H4 (cell line): ENCODE data around the gene C10orf53. TPM values are rescaled to one million over a fixed set of nuclear protein-coding genes. Genes with fewer than 3 reads are reported as not detected.
"Not testable (repeated sequence)": the region's sequence is repeated elsewhere in the genome, so short reads cannot be mapped to it uniquely, and the experiment has no call there.

Source experiments
- DNase-seq: peaks from one replicate; pipeline ENCODE4 v3.0.0-alpha.2; 2015; ENCODE audit warnings: low spot score
- total RNA-seq: library from RNA; depleted of rRNA; stranded (reverse); fragments of >200 nt; shearing (Covaris generic); gene quantifications from 2 replicates; pipeline ENCODE4 v1.2.3, GENCODE V29; 2014

Gene C10orf53
- total RNA-seq, 1 experiment from 2014 or later, result not detected

DNA sequence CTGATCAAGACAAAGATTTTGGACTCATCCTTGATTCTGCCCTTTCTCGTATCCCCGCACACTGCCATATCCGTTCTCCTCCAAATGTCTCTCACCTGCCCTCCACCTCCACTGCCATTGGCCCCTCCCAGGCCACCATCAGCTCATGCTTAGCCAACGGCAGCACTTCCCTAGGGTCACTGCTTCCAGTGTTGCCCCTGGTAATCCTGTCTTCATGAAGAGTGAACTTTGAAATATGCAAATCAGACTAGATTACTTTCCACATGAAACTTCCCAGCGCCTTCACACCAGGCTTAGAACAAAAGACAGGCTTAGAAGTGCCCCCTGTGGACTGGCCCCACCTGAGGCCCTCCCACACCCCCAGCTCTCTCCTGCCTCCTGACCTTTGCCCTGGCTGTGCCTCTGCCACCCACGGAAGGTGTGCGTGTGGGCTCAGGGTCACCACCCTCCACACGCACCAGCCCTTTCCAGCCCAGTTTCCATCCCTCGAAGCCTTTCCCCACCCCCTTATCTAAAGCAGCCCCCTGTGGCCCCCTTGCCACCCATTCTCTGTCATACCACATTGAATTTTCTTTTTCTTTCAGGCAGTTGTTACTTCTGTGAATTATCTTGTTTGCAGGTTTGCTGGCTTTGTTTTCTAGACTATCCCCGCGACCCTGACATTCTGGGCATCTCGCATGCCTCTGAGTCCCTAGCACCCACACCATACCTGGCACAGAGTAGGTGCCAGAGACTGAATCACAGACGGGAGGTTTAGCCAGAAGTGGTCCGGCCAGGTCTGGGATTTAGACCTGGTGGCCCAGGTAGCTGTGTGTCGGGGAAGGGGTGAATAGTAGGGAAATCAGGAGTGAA lies 26.8 kb upstream of the C10orf53 start:
- DNase-seq, result no peak

DNA sequence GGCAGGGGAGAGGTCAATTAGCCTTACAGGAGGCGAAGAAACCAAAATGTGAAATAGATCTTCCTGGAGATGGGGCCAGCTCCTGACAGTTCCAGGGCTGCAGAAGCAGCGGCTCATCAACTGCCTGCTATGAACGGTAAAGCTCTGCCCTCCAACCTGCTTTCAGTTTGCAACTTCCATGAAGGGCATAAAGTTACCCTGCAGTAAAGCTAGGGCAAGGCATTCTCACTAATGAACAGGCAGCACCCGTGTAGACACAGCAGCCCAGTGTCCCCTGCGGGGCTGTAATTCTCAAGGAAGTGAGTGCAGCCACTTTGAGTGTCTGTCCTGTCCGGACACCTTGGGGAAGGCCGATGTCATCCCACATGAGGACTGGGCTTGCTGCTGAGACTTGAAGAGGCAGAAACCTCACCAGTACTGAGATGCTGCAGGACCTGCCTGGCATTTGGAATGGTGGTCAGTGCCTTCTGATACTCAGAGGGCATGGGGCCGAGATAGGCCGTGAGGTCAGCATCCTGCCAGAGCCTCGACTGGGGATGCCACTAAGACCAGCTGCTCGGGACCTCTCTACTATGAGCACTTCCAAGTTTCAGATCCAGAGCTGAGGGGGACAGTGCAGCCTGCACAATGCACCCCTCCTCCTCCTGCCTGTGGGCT lies 26.1 kb upstream of the C10orf53 start:
- no peak for DNase-seq

DNA sequence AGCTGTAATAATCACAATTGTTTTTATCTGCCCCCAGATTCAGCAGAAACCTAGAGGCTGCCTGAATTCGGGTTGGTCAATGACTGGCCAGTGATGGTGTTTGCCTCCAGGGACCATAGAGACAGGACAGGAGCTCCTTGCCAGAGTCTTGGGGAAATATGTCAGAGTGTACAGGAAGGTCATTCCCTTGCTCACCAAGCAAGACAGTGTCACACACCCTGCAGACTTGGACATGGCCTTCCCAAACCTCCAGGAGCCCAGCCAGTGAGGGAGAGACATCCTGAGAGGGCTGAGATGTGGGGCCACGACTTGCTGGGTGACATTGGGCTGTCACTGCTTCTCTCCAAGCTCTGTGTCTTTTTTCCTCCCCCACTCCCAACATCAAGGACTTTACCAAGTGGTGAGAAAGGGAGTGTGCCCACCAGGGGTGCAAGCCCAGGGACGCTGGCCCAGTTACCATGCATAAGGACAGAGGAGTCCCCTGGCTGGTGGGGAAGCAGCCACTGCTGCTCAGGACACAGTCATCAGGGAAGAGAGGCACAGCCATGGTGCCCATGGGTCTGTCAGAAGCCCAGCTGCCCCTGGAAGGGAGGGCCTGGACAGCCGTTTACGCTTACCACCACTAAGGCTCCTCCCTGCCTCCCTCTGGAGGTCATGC lies 25.3 kb upstream of the C10orf53 start:
- no peak for DNase-seq

DNA sequence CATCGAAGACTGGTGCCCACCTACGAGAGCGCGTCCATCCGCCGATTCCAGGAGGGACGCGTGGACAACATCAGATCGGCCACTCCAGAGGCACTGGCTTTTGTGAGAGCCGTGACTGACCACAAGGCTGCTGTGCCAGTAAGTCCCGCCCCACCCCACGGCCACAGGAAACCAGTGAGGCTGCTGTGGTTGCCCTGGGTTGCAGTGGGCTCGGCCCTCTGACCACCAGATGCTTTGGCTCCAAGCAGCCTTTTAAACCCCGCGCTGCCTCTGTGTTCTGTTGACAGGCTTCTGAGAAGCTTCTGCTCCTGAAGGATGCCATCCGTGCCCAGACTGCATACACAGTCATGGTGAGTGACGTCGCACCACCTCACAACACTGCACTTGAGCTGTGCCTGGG lies 24.4 kb upstream of the C10orf53 start:
- no peak for DNase-seq

DNA sequence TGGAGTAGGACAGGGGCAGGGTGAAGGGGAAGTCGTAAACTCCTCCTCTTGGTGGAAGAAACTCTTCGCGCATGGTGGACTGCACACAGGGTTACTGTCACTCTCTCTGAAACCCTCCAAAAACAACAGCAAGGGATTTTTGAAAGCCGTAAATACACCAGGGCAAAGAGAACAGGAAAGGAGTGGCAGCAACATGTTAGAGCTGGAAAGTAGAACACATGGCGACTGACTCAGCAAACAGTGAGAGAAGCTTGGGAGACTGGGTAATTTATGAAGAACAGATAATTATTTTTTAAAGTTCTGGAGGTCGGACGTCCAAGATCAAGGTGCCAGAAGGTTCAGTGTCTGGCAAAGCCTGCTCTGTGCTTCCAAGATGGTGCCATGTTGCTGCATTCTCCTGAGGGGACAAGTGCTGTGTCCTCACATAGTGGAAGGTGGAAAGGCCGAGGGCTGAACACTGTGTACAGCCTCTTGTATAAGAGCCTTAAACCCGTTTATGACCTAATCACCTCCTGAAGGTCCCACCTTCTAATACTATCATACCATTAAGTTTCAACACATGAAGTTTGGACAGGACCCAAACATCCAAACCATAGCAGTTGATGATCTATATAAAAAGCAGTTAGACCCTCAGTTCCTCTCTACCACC lies 22.5 kb upstream of the C10orf53 start:
- DNase-seq, result no peak

DNA sequence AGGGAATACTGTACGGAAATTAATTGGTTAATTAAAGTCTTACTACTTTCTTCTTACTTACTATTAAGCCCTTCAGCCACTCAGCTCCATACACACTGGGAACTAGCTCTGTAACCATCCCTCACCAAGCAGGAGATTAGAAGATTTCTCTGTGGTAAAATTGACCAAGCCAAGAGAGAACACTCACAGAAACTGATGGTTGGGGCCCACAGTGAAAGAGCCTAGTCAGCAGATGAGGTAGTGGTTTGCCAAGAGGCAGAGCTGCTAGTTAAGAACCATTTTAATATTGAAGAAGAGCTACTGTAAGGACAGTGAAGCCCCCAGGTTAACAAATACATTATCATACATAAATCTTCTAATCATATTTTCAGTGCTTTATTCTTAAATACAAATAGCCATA lies 21.8 kb upstream of the C10orf53 start:
- no peak for DNase-seq

DNA sequence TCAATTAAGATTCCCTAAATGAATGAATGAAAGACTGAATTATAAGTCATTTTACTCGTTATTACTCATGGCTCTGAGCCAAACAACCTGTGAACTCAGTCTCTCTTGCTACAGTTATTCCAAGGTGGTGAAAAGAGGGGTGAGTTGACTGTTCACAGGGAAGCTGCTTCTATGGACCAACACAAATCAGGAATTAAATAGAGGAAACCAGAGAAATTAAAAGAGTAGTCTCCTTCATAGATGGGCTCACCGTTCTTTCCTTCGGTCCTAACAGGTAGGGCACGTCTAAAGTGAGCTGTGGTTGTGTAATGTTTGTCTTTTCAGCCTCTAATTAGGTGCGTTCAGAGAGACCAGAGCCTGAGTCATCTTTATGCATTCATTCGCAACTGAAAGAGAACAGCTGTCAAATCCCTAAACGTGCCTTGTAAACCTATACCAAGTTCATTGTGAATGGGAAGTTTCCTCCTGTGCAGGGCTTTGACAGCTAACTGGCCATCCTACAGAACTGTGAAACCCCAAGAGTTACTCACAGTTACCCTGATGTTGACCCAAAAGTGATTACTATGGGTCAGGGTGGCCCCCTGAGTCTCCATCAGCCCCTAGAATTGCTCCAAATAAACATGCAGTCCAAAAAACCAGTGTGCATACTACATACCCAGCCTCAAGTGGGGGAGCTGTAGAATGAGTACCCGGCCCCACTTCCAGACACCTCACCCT lies 18.2 kb upstream of the C10orf53 start:
- no peak for DNase-seq

DNA sequence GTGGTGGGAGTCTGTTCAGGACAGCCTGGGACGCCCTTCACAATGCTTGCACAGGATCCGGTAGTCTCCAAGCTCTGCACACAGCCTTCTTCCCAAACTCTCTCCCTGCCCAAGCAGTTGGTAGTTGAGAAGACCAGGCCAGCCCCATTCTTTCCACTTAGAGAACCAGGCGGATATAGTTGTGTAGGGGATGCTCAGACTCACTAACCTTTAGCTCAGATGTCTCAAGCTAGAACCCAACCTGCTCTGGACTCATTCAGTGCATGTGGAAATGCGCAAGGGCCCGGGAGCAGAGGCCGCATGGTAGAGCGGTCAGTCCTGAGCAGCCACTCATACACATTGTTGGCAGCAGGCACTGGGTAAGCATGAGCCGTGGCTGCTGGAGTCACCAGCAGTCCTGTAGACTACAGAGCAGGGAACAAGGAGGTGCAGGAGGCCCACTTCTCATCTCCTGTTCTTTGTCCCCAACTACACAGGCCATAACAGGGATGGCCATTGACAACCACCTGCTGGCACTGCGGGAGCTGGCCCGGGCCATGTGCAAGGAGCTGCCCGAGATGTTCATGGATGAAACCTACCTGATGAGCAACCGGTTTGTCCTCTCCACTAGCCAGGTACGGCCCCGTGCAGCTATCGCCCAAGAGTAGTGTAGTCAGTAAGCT lies 17.2 kb upstream of the C10orf53 start:
- no peak for DNase-seq

DNA sequence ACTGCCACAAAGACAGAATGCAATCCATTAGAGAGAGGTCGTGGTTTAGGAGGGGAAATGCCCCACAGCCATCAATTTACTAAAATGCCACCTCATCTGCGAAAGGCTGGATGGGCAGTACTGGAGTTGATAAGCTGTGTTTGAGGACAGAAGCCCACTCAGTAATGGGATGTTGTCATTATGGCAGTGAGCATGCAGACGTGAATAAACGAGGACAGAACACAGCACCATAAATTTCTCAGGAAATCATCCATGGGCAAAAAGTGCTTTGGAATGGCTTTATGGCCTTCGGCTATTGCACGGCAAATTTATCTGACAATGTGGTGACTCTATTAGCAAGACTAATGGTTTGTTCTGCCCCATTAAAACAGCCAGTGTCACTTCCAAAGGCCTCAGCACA lies 15.9 kb upstream of the C10orf53 start:
- no peak for DNase-seq

DNA sequence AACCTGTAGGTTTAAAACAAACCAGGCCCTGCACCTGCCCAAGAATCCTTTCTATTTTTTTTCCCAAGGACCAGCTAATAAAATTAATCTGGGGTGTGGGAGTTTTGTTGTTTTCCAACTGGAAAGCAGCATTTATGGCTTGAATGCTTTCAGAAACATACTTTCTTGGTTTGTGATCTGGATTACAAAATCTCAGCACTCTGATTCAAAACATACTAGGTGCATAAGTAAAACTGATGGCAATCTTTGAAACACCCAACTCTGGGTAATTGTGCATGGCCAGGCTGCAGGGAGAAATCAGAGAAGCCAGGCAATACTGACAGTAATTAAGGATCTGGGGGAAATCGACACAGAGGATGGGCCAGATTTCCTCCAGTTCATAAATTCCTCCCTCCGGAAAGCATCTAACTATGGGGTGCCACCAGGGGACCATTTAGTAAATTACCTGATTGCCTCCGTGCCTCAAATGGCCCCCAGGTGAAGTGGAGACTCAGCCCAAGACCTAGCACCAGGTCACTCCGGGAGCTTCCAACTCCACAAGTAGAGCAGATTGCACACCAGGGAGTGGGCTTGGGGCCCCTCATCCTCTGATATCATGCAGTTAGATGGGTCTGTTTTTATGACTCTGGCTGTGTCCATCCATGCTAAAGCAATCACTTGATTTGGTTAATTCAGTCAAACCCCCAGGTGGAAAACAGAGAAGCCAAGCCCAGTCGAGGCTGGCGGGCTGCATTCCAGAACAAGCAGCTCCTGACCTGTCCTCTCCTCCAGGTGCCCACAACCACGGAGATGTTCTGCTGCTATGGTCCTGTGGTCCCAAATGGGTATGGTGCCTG lies 15.2 kb upstream of the C10orf53 start:
- no peak for DNase-seq

DNA sequence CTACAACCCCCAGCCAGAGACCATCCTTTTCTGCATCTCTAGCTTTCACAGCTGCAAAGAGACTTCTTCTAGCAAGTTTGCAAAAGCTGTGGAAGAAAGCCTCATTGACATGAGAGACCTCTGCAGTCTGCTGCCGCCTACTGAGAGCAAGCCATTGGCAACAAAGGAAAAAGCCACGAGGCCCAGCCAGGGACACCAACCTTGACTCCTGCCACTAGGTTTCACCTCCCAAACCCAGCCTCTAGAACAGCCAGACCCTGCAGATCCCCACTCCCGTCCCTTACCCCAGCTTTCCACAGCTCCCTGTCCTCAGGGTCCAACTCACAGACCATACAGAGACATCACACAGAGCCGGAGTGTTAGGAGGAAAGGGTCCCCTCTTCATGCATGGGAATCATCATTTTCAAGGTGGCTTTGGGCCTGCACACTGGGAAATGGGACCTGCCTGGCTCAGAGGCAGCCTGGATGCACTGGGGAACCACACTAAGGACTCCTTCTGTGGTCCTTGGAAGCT lies 14.6 kb upstream of the C10orf53 start:
- no peak for DNase-seq

DNA sequence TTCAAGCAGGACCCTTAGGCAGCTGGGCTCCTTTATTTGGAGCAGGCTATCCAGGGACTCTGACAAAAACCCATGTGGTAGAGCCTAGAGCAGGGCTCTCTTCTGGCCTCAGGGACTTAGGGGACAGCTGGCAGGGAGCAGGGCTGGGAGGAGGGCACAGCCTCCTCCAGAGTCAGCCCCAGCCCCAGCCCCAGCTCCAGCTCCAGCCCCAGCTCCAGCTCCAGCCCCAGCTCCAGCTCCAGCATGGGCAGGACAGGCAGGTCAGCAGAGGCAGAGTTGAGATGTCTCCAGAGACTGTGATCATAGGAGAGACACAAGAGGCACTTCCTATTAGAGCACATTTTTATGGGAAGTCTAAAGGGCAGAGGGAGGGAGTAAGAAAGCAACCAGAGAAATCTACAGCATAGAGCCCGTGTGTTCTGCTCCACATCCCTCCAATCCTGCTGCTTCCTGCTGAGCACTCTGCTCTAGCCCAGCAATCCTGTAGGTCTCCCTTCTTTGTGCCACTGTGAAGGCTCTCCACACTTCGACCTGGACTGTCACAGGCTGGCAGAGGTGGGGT lies 13.3 kb upstream of the C10orf53 start:
- DNase-seq, result no peak

DNA sequence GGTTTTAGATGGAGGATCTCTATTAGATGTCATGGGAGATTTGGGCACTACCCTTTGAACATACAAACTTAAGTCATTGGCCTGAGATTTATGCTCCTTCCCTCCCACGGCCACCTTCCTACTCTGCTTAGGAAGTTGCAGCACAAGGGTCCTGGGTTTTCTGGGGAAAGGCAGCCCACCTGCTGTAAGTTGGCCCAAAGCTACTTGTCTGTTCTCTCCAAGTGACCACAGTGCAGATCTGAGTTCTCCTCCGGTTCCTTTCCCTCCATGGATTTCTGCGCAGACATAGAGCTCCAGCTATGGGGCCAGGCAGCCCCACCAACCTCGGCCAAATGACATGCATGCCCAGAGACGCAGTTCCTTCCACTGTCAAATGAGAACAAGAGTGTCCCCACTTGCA lies 12.8 kb upstream of the C10orf53 start:
- DNase-seq, result no peak

DNA sequence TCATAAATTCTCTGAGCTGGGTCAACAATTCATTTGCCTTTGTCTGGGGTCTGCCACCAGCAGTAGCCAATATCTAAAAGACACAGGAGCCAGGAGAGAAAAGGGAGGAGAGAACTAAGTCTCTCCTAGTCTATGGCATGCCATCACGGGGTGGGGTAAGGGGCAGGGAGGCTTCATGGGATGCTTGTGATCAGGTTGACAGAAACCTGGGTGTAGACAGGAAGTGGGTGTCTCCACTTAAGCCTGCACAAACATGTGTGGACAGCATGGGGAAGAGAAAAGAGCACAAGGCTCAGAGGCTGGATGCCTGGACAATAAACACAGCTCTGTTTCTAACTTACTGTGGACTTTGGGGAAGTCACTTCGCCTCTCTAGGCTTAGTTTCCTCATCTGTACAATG lies 11.5 kb upstream of the C10orf53 start:
- no peak for DNase-seq

DNA sequence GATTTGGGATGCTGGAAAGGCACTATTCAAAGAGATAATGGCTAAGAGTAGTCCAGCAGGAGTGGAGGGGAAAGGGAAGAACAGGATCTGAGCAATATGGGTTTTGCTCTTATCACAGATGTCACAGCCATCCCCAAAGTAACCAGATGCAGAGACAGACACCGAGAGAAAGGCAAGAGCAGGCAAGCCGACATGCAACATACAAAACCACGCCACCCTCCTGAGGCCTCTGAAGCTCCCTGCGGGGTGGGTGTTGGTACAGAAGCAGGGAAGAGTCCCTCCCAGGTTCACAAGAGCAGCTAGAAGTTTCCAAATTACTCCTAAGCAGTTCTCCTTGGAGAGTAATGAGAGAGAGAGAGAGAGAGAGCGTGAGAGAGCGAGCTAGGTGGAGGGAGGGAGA lies 10.8 kb upstream of the C10orf53 start:
- no peak for DNase-seq

DNA sequence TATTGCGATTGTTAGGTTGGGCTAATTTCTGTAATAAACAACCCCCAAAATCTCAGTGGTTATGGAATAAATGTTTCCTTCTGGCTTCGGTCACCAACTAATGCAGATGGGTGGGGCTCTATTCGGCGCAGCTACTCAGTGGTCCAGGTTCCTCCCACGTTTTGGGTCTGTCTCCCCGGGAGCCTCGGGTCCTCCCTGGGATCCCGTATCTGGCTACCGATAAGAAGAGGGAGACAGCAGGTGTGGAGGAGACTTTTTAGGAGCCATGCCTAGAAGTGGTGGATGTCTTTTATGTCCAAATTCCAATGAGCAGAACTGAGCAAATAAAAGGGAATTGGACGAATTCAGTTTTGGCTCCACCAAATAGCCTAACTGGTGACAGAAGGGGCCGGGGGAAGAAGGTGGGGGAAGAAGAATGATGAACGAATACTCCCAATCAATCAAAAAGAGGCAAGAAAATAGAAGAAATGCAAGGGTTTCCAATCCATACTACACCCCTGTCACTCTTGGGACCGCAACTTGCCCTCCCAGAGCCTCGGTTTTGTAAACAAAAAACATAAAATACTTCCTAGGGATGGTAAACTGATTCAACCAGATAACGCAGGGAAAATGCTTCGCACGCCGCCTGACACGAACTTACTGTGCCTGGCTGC lies 498 bp upstream of the C10orf53 start:
- DNase-seq, result no peak

DNA sequence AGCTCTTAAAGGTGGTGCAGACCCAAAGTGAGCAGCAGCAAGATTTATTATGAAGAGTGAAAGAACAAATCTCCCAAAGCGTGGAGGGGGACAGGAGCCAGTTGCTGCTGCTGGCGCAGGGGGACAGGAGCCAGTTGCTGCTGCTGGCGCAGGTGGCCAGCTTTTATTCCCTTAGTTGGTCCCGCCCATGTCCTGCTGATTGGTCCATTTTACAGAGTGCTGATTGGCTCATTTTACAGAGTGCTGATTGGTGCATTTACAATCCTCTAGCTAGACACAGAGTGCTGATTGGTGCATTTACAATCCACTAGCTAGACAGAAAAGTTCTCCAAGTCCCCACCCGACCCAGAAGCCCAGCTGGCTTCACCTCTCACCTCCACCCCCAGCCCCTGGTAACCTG lies 3.0 kb downstream of the C10orf53 start:
- DNase-seq, result not testable (repeated sequence)

DNA sequence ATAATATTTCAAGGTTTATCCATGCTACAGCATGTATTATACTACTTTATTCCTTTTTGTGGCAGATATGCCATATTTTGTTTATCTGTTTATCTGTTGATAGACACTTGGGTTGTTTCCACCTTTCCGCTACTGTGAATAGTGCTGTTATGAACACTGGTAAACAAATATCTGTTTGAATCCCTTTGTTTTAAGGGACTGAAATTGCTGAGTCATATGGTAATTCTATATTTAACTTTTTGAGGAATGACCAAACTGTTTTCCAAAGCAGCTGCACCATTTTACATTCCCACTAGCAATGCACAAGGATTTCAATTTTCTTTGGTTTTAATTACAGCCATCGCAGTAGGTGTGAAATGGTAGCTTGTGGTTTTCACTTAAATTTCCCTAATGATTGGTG lies 3.4 kb downstream of the C10orf53 start:
- no peak for DNase-seq

DNA sequence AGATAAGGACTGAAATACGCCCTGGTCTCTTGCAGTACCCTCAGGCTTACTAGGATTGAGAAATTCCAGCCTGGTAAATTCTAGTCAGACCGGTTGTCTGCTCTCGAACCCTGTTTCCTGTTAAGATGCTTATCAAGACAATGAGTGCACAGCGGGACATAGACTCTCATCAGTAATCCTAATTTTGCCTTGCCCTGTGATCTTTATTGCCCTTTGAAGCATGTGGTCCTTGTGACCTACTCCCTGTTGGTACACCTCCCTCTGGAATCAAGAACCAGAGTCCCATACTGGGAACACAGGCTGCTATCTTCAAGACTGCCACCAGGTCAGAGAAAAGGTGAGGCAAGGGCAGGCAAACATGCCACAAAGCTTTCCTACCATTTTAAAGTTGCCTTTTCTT lies 7.2 kb downstream of the C10orf53 start:
- no peak for DNase-seq
